H1 (cell line): ENCODE measurements around the gene PRDX5. TPM values are rescaled to one million over a fixed set of nuclear protein-coding genes. Genes with fewer than 3 reads are reported as not detected.

ENCODE experiments used
- GTF2F1 ChIP-seq: IDR thresholded peaks from 2 replicates; pipeline ENCODE4 v1.6.1; 2012; ENCODE audit warnings: low read depth, low read length, improper control_type of control experiment, borderline replicate concordance
- polyA plus RNA-seq, 7 experiments: library from polyadenylated mRNA; depleted of rRNA in 3 of 7; stranded (reverse) in 5 of 7; unstranded in 2 of 7; fragments of >200 nt in 5 of 7; fragments of 200-250 nt in 2 of 7; gene quantifications; 1 replicate in 5 of 7; 2 replicates in 1 of 7; 4 replicates in 1 of 7; pipeline versions ENCODE4 v1.2.1 to v1.2.3, GENCODE V29; 2011 to 2013; ENCODE audit warnings: missing spikeins in 2 of 7, mixed read lengths in 2 of 7
- total RNA-seq: library from RNA; stranded (reverse); fragmentation: NEBNext Ultra II Directional; extraction: Animal tissue kit (Norgen Biotek cat#: 25700); gene quantifications from 2 replicates; pipeline ENCODE4 v1.2.1, GENCODE V29; 2021

Gene PRDX5
- total and polyA plus RNA-seq, 2 of the 8 experiments (the other 6 are each of a cell fraction or from before 2014, with no cell fraction given): 201 to 582 TPM

DNA sequence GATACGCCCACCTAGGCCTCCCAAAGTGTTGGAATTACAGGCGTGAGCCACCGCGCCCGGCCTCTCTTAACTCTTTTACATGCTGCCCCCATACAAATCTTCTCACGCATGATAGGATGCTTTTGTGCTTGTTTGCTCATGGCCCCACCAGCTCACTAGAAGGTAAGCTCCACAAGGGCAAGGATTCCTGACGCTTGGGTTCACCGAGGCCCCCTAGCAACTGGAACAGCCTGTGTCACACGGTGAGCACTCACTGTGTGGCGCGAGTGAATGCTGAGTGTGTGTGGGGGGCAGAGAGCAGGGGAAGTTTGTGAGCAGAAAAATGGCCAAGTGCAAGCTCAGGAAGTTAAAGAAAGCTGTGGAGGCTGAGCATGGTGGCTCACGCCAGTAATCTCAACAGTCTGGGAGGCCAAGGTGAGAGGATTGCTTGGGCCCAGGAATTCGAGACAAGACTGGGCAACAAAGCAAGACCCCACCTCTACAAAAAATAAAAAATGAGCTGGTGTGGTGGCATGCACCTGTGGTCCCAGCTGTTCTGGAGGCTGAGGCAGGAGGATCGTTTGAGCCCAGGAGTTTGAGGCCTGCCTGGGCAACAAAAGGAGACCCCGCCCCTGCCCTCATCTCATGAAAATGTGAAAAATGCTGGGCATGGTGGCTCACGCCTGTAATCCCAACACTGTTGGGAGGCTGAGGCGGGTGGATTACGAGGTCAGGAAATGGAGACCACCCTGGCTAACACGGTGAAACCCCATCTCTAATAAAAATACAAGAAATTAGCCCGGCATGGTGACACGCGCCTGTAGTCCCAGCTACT is 35.8 kb upstream of the PRDX5 start (continued):
- no peak for TF ChIP-seq GTF2F1
